Stimulated activated CD8-positive, alpha-beta memory T cell treated with anti-CD3 and anti-CD28 coated beads, Interleukin-4, amount 100 ng/mL, for 48 hours (primary cell): ENCODE measurements around the gene NUP93.

ENCODE experiments used
- DNase-seq: peaks from one replicate; pipeline ENCODE4 v3.0.0-alpha.2; 2020

The NUP93 gene

DNA sequence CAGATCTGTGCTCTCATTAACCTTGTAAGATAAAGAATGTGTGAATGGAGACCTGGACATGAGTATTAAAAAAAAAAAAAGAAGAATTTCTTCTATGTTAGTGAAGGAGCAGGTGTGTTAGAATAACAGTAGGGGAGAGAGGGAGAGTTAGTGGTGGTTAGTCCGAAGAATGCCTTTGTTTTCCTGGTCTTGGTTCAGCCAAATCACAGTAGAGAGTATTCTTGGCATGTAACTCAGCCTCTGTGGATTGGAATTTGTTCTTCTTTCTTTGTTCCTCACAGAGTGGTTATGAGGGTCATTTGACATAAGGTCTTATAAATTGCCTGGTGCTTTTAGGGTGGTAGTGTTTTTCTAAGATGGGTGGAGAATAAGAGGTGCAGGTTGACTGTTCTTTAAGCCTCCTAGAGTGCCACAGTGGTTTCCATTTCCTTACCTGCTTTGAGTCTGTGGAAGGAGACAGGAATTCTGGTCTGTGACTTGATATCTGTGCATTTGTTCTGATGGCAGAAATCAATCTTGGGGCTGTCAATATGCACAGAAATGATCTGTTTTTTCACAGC lies 17.6 kb downstream of the NUP93 start:
- DNase-seq, result no peak

DNA sequence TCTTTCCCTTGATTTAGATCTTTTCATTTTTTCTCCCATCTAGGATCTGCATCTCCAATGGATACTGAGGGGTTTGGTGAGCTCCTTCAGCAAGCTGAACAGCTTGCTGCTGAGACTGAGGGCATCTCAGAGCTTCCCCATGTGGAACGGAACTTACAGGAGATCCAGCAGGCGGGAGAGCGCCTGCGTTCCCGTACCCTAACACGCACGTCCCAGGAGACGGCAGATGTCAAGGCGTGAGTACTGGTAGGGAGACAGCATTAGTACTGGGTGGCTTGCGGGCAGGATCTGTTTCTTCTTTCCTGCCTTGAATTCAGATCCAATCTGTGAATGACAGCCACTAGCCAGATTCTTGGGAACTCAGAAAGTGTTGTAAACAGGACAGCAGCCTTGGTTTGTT lies 18.3 kb downstream of the NUP93 start:
- no peak for DNase-seq

DNA sequence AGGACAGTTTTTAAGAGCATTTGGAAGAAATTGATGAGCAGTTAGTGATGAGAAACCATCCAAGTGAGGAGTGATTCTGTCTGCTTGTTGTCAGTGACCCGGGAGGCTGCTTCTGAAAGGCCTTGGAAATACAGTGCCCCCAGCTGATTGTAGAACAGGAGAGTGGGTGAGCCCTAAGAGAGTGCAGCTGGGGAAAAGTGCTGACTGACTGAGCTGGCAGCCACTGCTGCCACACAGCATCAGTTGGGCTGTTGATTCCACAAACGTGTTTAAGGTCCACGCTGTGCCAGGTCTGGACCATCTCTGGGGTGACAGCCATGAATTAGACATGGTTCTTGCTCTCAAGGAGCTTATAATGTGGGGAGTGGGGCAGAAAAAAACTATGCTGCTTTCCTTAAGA lies 18.9 kb downstream of the NUP93 start:
- DNase-seq, result no peak

DNA sequence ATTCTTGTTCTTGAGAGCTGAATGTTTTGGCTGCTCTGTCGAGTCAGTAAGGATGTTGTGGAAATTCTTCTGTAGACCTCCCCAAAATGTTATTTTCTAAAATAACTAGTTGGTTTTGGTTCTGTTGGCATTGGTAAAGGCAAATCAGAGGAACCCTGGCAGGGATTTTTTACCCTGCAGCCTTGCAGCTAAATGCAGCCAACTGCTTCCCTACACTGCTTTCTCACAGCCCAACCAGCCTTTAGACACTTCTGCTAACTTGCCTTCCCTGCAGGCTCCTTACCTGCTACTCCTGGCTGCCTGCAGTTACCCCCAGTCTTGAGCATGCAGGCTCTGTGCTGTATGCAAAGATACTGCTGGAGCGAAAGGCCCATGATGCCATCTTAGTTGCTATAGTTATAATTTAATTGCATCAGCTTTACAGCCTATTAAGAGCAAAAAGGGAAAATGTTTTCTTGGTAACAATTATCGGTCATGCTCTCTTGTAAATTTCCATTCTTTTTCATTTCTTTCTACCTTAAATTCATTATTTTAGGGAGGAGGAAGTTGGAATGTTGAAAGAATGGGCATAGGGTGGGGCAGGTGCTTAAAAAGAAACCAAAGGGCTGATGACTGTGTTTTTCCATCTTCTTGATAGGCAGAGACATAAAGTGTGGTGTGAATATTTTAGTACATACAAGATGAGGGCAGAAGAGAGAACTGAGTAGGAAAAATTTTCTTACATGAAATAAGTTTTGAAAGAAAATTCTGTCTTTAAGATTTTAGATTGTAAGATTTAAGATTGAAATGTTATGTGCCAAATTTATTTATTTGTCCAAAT lies 20.0 kb downstream of the NUP93 start:
- DNase-seq, result no peak

DNA sequence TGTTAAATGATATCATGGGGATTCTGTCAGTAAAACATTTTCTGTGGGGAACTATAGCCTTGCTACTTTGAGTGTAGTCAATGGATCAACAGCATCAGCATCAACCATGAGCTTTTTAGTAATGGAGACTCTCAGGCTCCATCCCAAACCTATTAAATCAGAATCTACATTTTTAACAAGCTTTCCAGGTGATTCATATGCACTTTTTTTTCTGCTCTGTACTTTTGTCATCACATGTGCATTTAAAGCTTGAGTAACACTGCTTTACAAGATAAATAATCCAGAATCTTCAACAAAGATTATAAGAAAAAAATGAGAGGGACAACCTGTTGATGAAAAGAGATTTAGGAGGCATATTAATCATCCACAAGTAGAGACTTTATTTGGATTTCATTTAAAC lies 23.5 kb downstream of the NUP93 start:
- DNase-seq, result no peak

DNA sequence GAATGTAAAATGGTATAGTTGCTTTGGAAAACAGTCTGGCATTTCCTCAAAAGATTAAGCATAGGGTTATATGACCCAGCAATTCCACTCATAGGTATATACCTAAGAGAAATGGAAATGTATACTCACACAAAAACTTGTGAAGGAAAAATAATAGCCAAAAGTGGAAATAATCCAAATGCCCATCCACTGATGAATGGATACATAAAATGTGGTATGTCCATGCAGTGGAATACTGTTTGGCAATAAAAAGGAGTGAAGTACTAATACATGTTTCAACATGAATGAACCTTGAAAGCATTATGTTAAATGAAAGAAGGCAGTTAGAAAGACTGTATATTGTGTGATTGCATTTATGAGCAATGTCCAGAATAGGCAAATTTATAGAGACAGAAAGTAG lies 25.1 kb downstream of the NUP93 start:
- DNase-seq, result no peak

DNA sequence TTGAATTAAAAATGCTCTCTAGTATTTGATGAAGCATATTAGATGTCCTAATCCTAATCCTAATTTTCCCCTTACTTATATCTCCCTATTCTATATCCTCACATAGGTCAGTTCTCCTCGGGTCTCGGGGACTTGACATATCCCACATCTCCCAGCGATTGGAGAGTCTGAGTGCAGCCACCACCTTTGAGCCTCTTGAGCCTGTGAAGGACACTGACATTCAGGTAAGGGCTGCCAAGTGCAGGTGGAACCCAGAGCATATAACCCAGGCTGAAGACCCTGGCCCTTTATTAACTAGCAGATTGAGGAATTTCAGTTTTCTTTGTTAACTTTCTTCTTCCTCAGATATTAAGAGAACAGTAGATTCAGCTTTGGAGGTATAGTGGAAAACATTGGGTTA lies 28.5 kb downstream of the NUP93 start:
- DNase-seq, result no peak

DNA sequence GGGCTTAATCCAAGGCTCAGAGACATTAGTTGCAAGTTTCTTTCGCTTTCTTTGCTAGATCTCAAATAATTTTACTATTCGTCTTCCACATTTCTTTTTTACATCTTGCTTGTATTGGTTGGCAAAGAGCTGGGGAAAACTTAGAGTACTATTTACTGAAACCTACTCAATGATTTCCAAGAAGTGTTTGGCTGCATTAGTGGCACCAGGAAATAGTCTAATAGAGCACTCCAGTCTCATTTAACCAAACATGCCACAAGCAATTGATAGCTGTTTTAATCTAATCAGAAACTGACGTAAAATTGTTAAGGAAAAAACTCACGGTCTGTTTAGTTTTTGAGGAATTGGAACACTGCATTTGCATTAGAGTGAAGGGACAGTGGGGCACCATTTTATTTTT lies 29.0 kb downstream of the NUP93 start:
- no peak for DNase-seq

DNA sequence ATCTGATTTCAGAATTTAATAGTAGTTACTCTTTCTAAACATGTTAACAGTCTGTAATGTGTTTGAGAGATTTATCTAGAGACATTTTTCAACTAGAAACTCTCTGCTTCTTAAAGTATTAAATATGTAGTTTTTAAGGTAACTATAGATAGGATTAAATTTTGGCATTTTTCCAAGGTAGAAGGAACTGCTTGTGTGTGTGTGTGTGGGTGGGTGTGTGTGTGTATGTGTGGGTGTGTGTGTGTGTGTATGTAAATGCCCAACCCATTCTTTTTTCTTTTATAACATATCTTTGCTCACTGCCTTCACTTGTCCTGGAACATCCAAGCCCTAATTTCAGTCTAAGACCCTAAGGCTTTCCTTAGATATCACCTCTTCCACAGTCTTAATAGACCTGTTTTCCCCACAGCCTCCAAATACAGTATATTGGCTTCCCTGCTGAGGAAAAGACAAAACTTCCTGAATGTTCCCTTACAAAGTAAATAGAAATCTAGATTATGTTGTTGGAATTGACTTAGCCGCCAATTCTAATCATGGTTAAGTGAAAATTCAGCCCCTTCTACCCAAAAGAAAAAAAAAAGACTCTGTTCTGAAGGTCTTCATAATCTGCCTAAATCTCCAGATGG lies 33.5 kb downstream of the NUP93 start:
- DNase-seq, result no peak

DNA sequence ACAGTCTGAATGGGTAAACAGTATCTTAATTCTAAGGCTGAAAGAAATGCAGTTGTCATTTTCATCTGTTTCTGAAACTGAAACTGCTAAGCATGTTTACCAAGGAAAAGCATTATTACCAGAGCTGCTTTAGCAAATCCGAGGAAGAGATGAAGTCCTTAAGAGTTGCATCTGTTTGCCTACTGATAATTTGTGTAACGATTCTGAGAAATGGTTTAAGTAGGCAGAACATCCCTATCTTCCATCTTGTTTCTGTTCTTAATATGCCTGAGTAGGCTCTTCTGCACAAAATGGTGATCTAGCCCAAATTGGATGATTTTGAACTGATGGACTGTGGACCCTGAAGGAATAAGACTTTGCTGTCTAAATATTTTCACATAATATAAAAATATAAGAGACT lies 34.9 kb downstream of the NUP93 start:
- no peak for DNase-seq

DNA sequence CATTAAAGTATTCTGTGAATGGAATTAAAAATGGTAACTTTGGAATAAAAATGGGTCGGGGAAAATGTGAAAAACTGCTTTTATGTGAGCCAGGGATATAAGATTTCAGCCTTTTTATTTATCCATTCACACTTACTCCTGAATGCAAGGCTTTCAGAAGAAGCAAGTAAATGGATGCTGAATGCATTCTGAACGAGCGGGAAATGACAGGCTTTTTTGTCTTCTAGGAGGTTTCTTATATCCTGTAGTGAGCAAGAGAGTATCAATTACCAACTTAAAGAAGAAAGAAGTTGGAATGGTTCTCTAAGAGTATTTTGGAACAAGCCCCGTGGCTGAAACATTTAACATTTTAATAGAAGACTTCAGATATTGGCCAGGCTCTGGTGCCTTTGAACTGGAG lies 36.0 kb downstream of the NUP93 start:
- no peak for DNase-seq

DNA sequence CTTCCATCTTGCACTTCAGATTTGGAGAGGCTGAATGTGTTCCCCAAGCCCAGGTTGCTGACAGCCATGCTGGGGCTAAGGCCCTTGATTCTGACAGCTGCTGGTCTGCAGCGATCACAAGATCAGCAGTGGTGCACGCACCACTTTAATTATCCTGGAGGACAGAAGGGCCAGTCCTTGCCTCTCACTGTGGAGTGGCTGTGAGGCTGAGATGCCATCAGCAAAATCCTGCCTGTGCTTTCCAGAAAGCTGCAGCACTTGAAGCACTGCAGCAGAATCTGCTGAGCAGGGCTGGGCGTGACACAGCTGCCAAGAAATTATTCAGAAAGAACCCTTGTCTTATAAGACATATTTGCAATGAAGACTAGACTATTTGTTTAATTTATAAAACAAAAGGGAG lies 37.1 kb downstream of the NUP93 start:
- no peak for DNase-seq

DNA sequence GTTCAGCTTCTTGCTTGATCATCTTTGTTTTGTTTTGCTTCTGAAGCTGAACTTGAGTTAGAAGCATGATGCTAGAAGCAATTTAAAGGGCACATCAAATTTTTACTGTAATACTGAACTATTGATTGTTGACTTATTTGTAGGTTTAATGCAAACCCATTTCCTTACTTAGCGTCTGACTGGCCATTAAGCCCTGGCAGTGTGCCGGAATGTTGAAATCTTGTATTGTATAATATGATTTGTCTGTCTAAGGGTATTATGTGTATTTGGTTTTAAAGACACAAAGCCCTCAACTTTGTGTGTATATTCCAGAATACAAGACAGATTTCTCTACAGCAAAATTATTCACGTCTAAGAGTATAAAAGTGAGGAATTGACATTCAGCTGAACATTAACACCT lies 39.7 kb downstream of the NUP93 start:
- DNase-seq, result no peak

DNA sequence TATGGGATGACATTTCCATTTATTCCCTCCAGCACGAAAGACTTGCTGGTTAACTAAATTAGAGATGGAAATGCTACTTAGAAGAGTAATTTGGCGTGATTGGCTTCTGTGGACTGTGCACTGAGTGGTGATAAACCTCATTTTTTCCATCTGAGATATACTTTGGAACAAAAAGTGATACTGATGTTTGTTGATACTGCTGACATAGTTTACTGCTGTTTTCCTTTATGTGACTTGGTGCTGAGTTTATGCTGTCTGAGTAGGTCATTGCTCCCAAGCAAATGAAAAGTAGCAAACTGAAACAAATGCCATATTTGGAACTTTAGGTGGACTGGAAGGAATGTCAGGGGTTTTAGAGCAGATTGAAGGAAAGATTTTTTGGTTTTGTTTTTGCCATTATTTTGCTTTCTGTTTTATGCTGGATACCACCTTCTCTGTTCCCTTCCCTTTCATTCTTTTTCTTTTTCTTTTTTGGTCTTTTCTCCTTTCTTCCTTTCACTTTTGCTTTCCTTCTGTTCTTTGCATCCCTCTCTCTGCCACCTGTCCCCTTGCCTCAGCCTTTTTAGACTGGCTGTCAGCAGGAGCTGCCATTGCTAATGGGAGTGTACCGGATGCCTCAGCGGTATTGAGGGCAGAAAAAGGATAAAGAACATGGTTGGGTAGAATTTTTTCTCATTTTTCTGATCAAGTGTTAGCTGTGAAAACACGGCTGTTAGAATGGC lies 41.8 kb downstream of the NUP93 start:
- no peak for DNase-seq

DNA sequence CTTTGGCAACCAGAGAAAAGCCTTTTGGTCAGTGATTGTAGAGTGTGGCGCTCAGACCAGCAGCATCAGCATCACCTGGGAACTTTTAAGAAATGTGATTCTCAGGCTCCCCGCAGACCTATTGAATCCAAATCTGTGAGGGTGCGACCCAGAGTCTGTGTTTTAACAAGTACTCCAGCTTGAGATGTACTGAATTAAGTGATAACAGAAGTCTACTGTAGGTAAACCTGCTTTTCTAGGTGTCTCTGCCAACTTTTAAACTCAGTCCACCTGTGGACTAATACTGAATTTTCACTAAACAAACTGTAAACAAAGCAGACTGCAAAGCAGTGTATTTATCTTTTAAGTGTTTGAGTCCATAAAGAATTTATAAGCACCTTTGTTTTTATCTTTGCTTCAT lies 43.6 kb downstream of the NUP93 start:
- no peak for DNase-seq

DNA sequence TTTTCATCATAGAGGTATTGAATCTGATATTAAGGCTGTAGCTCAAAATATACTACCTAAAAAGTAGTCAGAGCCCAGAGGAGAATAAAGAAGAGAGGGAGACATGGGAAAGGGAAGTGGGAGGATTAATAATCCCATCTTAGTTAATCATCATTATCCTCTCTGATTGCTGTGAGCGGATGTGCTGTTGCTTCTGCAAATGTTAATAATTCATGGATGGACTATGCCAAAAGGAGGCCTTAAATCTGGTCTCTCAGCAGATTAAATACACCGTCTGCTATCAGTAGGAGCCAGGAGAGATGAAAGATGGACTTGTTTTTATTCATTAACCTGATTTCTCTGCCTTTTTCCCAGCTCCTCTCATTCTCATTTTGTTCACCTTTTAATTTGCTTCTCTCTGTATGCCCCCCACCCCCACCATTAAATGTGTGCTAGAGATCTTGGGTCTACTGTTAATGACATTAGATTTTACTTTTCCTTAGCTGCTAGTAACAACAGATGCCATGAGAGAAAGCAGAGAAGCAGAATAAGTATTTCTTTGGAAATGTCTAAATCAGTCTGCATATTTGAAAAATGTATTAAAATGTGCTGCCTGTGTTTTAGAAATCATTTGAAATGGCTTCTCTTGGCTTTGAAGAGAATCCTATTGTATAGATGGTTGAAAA lies 44.2 kb downstream of the NUP93 start:
- DNase-seq, result no peak

DNA sequence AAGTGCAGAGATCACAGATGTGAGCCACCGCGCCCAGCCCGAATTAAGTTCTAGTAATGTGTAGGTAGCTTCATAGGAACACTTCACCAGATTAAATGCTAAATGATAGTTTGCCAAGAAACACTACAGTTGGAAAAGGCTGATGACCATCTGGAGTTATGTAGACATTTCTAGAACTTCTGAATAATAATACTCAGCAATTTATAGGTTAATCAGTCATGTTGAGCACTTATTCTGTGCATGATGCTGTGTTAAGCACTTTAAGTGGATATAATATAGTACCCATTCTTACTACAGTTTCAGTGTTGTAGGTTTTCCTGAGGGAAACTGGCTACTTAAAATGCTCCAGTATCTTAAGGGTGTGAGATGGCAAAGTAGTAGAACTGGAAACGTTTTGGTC lies 45.2 kb downstream of the NUP93 start:
- DNase-seq, result no peak

DNA sequence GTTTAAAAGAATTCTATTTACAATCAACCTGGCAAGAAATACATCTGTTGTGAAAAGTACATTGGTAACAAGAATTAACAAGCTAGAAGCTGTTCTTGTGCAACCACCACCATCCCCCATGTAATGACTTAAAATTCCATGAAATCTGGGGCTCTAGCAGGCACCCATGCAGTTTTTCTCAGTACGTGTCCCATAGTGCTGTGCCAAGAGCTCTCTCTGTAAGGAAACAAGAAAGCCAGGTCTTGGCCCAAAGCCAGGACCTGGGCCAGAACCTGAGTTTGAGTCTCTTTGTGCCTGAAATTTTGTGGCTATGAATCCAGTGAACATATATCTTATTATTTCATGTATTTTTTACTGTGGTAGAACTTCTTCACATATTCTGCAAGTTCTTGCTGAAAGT lies 46.6 kb downstream of the NUP93 start:
- DNase-seq, result no peak

DNA sequence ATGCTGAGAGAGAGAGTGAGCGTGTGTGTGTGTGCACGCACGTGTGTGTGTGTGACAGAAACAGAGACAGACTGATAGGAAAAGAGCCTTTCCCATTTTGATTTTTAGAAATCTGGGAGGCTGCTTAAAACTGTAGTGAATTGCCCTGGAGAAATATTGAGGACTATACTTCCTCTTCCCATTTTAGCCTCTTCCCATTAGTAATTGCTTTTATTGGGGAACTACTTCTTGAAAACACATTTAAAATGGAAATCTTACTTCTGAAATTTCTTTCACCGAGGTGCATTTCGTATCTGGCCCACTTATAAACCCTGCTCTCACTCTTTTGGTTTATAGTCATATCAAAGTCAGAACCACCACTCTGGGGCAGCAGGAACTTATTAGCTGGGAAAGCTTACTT lies 47.1 kb downstream of the NUP93 start:
- DNase-seq, result no peak

DNA sequence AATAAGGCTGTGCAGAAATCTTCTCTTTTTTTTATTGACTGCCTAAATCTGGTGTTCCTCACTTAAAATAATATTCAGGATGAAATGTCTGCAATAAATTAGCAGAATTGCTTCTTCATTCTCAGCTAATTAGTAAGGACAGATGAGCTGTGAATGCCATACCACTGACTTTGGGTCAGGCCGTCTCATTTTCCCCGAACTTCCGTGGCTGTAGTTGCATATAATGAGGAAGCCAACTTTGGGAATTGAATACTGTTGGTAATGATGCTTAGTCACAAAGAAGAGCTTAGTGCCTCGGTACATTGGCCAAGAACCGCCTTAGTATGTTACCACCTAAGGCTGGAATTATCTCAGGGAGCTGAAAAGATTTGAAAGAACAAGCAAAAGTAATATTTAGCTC lies 47.6 kb downstream of the NUP93 start:
- DNase-seq, result no peak

DNA sequence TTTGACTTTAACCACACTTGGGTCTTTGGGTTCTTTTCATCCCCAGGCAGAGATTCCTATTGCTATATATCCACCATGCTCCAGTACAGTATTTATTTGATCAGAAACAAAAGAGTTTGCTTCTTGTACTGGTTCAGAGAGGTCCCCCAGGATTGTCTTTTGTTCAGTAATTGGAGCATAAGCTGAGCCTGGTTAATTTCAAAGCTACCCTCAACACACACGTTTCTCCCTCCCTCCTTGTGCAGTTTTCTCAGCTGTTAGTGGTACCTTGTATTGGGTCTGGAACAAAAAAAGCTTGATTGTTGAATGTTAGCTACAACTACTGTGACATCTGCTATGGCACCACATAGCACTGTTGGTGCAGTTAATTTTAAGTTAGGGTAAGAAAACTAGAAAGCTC lies 50.0 kb downstream of the NUP93 start:
- DNase-seq, result no peak

DNA sequence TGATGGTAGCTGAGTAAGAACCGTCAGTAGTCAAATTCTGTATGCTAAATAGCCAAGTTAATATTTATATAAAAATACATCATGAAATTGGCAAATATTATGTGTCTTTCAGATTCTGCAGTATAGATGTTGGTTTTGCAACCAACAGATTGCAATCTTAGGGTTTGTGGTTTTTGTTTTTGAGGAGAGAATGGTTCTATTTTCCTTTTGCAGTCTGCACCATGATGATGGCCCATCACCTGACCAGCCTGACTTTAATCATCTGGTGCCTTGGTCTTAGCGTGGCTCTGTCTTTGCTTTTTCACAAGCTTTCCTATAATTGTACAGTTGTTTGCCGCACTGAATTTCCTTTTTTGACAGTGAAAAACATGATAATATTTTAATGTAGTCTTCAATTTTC lies 50.7 kb downstream of the NUP93 start:
- no peak for DNase-seq

DNA sequence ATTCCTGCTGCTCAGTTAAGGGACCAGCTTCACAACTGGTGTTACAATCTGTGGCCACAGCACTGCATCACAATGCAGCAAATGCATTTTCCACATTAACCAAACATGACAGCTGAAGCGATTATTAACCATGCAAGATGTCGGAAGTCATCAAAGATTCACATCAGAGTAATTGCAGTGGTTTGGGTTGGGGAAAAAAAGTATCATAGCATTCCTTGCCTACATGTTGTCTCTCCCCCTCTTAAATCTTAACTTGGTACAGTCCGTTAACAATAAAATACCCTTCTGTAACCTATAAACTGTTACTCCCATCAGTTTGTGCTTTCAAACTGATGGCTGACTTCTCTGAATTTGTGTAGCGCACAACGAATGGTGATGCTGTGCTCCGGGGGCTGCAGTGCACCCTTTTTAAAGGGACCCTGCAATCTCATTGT lies 51.6 kb downstream of the NUP93 start:
- no peak for DNase-seq
